ENCODE results near the gene TPSAB1.
"Not testable (repeated sequence)": the region's sequence is repeated elsewhere in the genome, so short reads cannot be mapped to it uniquely, and the experiment has no call there.

Gene TPSAB1

DNA sequence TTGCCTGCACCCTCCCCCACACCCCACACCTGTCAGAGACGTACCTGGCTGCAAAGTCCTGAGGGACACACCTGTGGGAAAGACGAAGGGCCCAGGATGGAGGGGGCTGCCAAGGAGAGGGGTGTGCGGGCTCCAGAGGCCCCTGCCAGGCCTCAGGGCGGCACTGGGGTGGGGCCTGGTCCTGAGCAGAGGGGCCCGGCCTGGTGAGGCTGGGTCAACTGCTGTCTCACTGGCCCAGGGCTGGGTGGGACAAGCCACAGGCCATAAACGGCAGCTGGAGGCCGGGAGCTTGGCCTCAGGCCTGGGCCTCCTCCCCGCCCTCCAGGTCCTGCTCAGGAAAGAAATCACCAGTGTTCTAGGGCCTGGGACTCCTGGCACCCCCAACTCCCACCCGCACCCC lies 15.9 kb upstream of the TPSAB1 start:
- no peak for DNase-seq (ENCODE audit: low spot score)

DNA sequence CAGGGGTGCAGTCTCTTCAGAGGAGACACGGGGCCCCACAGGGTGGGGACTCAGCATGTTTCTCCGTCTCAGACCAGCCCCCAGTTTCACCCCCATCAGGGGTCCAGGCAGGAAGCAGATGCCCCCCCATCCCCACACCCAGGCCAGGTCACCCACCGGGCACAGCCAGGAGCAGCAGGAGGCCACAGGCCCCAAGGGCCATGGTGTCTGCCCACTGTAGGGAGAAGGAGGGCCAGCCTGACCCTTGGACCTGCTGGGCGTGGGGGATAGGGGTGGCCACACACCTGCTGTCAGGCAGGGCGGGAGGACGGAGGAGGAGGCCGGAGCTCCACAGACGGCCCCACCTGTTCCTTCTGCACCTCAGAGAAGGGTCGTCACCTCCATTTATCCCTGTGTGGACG lies 15.5 kb upstream of the TPSAB1 start, which contains the start of gene TPSG1:
Gene TPSG1 (minus strand): TSS at position 218 of the 401 bp plus-strand sequence. CDS start 16 bp downstream, at position 202.
- no peak for DNase-seq (ENCODE audit: low spot score)

DNA sequence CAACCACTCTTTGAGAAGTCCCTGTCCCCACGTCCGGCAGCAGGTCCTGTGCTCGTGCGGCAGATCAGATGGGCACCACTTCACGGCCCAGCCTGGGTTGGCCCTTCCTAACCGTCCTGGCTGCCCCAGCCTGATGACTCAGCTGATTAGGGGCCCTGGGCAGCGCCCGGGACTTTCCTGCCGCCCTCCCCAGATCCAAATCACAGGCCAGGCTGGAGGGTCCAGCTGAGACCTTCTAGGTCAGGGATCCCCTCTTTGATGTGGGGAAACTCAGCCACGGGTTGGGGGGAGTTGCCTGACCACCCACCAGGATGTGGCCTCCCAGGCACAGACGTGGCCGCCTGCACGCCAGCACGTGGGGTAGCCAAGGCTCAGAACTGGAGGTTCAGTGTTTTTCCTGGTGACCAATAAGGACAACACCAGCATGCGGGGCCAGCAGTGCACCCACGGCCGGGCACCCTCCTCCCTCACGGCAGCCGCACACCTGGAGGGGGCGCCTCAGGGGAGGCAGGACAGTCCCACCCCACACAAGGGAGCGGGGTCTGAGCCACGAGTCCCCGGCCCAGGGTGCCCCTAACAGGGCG lies 14.7 kb upstream of the TPSAB1 start:
- not testable (repeated sequence) for DNase-seq (ENCODE audit: low spot score)

DNA sequence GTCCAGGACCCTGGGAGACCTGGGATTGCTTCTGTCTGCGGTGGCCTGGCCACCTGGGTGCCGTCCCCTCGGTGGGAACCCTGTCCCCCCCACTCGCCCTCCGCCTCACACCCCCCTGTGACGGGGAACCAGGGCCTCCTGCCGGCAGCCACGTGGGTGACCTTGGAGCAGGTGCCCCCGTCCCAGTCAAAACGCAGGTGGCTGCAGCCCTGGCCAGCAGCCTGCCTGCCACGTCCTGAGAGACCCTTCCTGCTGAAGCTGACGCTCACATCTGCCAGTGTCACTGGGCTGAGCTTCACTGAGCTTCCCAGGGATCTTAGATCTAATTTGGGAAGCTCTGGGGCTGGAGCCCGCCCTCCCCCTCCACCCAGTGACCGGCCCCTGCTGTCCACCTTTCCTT lies 13.8 kb upstream of the TPSAB1 start:
- DNase-seq (ENCODE audit: low spot score): not testable (repeated sequence)

DNA sequence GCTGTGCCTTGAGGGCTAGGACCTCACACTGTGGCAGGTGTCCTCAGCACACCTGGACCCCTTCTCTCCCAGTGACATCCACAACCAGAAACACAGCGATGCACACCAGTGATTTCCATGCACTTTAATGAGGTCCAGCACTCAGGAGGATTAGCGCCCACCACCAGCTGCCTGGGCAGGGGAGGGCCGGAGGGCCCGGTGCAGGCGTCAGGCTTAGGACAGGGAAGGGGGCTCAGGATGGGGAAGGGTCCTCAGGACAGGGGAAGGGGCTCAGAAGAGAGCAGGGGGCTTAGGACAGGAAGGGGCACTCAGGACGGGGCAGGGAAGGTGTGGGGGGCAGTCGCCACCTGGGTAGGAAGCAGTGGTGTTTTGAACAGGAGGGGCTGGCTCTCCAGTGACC lies 12.3 kb upstream of the TPSAB1 start:
- DNase-seq (ENCODE audit: low spot score): not testable (repeated sequence)

DNA sequence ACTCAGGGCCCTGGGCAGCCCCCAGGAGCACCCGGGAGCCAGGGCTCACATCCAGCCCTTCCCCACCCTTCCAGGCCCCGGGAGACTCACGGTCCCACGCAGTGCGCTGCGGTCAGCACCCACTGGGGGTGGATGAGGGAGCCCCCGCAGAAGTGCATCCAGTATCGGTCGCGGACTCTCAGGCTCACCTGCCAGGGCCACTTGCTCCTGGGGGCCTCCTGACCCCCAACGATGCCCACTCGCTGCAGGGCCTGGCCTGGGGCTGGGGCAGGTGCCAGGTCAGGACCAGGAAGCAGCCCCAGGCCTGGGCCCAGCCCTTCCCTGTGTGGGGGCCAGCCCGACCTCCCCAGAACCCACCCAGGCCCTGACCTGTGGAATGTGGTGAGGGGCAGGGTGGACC lies 11.0 kb upstream of the TPSAB1 start:
- DNase-seq (ENCODE audit: low spot score): not testable (repeated sequence)

DNA sequence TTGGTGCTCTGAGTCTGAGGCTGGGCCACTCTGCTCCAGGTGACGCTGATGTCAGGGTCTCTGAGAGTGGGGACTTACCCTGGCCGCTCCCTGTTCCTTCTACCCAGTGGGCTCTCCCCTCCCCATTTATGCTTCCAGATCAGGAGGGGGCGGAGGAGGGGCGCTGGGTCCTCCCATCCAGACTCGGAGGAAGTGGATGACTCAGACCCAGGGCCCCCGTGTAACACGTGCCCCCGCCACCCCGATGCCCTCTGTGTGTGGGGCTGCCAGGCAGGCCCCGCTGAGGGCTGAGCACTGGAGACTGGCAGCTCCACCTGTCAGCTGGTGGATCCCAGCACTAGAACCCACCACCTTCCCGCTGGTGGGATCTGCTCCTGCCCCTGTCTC lies 10.4 kb upstream of the TPSAB1 start, which contains the start of gene TPSB2:
Gene TPSB2 (minus strand): TSS at position 101 of the 387 bp plus-strand sequence. CDS start 233 bp downstream, outside the sequence.
- DNase-seq (ENCODE audit: low spot score): not testable (repeated sequence)

DNA sequence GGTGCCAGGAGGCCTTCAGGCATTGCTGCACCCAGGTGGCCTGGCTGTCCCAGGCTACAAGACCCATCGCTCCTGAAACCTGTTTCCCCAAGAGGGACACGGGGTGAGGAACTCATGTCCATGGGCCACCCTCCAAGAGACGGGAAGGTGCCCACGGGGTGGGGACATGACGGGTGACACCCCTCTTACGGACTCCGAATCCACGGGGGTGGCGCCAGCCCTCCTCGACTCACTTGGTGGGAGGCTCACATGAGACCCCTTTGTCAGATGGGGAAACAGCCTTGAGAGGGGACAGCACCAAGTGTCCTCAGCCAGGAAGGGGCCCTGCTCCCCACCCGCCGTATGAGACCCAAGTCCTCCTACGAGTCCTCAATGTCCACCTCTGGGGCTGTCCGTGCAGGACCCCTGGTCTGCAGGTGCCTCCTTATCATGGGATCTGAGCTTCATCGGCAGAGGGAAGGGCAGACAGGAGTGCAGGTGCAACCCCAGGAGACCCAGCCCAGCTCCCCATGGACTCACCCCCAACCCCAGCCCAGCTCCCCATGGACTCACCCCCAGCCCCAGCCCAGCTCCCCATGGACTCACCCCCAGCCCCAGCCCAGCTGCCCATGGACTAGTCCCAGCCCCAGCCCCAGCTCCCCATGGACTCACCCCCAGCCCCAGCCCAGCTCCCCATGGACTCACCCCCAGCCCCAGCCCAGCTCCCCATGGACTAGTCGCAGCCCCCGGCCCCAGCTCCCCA lies 9.9 kb upstream of the TPSAB1 start:
- not testable (repeated sequence) for DNase-seq (ENCODE audit: low spot score)

DNA sequence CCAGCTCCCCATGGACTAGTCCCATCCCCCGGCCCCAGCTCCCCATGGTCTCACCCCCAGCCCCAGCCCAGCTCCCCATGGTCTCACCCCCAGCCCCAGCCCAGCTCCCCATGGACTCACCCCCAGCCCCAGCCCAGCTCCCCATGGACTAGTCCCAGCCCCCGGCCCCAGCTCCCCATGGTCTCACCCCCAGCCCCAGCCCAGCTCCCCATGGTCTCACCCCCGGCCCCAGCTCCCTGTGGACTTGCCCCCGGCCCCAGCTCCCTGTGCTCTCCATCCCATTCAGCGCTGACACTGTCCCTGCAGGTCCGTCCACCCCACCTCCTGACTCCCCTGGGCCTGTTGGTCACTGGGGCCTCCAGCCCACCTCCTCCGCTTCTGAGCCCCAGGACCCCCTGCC lies 9.2 kb upstream of the TPSAB1 start:
- not testable (repeated sequence) for DNase-seq (ENCODE audit: low spot score)

DNA sequence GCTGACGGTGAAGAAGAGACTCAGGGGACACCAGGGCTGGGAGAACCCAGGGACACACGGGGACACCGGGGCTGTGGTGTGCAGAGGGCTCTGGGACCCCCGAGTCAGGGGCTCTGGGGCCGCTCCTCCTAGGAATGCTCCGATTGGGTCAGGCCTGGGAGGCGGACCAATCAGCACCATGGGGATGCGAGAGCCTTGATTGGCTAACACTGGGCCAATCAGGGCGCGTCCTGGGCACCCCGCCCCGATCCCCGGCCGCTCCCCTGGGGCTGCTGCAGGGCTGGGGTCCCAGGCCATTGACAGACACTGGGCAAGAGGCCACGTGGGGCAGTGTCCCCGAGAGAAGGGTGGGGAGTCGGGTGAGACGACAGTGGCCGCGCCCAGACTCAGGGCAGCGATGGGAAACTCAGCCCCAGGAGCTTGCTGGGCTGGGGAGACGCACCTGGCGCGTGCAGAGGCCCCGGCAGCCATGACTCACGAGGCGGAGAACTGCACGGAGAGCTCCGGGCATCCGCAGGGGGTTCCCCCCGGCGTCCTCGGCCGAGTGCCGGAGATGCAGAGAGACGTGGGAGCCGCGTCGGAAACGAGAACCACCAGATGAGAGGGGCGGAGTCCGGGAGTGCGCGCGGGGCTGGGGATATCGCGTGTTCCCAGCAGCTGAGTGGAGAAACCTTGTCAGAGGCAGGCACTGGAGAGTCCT lies 8.3 kb upstream of the TPSAB1 start:
- DNase-seq (ENCODE audit: low spot score): not testable (repeated sequence)

DNA sequence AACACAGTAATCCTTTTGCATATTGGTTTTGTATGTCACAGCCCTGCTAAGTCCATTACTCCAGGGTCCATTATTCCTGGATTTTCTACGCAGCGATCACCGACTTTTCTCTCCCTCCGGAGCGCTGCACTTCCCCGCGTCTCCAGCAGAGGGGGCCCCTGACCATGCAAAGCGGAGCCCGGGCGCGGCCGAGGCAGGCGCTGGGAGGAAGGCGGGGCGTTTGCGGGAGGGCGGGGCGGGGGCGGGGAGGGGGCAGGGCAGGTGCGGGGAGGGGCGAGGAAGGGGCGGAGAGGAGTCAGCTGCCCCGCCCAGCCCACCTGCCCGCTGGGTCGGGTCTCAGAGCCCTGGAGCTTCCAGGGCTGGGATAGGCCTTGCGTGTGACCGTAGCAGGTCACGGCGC lies 3.8 kb upstream of the TPSAB1 start:
- not testable (repeated sequence) for DNase-seq (ENCODE audit: low spot score)

DNA sequence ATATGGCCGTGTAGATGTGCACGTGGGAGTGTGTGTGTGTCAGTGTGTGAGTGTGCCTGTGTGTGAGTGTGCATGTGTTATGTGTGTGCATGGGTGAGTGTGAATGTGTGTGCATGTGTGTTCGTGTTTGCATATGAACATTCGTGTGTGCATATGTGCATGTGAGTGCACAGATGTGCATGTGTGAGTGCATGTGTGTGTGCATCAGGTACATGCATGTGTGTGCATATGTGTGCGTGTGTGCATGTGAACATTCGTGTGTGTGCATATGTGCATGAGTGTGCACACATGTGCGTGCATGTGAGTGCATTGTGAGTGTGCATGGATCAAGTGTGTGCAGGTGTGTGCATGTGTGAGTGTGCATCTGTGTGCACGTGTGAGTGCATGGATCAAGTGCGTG lies 2.5 kb upstream of the TPSAB1 start:
- no peak for DNase-seq (ENCODE audit: low spot score)

DNA sequence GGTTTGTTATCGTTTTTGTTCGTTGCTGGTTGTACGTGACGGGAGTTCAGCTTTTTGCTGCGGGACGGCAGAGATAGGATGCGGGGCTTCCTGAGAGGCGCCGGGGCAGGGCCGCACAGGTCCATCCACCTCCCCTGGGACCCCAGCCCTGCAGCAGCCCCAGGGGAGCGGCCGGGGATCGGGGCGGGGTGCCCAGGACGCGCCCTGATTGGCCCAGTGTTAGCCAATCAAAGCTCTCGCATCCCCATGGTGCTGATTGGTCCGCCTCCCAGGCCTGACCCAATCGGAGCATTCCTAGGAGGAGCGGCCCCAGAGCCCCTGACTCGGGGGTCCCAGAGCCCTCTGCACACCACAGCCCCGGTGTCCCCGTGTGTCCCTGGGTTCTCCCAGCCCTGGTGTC lies 1.6 kb upstream of the TPSAB1 start:
- DNase-seq (ENCODE audit: low spot score): not testable (repeated sequence)

DNA sequence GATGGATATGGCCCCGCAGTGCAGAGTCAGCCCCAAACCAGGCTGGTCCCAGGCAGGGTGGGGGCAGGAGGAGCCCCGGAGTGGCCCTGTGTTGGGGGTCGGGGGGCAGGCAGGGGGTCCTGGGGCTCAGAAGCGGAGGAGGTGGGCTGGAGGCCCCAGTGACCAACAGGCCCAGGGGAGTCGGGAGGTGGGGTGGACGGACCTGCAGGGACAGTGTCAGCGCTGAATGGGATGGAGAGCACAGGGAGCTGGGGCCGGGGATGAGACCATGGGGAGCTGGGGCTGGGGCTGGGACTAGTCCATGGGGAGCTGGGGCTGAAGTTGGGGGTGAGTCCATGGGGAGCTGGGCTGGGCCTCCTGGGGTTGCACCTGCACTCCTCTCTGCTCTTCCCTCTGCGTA lies 930 bp upstream of the TPSAB1 start:
- not testable (repeated sequence) for DNase-seq (ENCODE audit: low spot score)

DNA sequence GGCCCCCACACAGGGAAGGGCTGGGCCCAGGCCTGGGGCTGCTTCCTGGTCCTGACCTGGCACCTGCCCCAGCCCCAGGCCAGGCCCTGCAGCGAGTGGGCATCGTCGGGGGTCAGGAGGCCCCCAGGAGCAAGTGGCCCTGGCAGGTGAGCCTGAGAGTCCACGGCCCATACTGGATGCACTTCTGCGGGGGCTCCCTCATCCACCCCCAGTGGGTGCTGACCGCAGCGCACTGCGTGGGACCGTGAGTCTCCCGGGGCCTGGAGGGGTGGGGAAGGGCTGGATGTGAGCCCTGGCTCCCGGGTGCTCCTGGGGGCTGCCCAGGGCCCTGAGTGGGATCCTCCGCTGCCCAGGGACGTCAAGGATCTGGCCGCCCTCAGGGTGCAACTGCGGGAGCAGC lies 576 bp downstream of the TPSAB1 start:
- DNase-seq (ENCODE audit: low spot score): not testable (repeated sequence)

DNA sequence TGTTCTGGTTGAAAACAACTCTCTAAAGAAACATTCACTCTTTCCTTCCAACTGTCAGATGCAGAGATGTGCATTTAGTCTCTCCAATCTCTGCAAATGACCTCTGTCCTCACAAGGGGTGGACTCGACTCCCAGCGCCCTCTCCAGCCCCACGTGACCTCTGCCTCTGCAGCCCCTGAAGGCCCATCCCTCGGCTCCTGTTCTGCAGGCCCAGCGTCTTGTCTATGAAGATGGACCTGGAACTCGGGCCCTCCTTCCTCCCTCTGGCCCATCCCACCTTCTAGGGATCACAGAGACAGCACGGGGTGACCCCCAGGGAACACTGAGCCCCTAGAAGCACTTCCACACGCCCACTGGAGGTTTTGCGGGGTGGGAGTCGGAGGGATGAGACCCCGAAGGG lies 2.9 kb downstream of the TPSAB1 start:
- DNase-seq (ENCODE audit: low spot score): not testable (repeated sequence)

DNA sequence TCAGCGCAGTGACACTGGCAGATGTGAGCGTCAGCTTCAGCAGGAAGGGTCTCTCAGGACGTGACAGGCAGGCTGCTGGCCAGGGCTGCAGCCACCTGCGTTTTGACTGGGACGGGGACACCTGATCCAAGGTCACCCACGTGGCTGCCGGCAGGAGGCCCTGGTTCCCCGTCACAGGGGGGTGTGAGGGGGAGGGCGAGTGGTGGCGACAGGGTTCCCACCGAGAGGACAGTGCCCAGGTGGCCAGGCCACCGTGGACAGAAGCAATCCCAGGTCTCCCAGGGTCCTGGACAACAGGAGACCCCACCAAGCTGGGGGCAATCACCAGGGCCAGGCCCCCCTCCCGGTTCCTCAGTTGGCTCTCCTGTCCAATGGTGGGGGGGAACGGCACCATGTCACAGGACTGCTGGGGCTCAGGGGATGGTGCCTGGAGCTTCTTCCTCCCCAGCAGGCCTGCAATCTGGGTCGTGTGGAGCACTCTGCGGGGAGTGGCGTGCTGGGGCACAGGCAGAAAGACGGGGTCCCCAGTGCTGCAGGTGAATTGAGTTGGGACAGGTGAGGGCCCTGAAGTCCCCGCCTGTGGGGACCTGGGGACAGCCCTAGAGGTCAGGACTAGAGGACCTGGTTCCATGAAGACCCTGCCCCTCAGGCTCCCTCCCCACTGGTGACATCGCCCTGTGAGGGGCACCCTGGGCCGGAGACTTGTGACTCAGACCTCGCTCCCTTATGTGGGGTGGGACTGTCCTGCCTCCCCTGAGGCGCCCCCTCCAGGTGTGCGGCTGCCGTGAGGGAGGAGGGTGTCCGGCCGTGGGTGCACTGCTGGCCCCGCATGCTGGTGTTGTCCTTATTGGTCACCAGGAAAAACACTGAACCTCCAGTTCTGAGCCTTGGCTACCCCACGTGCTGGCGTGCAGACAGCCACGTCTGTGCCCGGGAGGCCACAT lies 3.7 kb downstream of the TPSAB1 start:
- not testable (repeated sequence) for DNase-seq (ENCODE audit: low spot score)

DNA sequence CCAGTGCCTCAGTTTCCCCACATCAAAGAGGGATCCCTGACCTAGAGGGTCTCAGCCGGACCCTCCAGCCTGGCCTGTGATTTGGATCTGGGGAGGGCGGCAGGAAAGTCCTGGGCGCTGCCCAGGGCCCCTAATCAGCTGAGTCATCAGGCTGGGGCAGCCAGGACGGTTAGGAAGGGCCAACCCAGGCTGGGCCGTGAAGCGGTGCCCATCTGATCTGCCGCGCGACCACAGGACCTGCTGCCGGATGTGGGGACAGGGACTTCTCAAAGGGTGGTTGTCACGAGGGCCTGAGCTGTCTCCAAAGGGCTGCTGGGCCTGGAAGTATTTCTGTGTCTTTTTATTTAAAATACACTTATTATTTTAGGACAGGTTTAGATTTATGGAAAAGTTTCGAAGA lies 4.4 kb downstream of the TPSAB1 start:
- no peak for DNase-seq (ENCODE audit: low spot score)

DNA sequence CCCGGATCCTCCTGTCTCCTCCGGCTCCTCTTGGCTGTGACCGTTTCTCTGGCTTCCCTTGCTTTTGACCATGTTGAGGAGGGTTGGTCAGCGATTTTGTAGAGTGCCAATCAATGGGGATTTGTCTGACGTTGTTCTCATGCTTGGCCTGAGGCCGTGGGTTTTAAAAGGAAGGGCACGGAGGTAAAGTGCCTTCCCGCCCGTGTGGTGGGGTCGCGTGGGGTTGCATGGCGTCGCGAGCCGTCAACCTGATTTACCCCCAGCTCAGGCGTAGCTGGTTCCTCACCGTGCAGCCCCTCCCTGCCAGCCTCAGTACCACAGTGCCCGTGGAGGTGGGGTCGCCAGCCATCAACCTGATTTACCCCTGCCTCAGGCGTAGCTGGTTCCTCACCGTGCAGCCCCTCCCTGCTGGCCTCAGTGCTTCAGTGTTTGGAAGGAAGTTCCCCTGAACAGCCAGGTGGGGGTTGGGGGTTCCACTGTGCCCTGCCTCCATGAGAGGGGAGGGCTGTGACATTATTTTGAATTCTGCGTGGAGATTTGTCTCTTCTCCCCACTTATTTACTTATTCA lies 5.0 kb downstream of the TPSAB1 start:
- no peak for DNase-seq (ENCODE audit: low spot score)

DNA sequence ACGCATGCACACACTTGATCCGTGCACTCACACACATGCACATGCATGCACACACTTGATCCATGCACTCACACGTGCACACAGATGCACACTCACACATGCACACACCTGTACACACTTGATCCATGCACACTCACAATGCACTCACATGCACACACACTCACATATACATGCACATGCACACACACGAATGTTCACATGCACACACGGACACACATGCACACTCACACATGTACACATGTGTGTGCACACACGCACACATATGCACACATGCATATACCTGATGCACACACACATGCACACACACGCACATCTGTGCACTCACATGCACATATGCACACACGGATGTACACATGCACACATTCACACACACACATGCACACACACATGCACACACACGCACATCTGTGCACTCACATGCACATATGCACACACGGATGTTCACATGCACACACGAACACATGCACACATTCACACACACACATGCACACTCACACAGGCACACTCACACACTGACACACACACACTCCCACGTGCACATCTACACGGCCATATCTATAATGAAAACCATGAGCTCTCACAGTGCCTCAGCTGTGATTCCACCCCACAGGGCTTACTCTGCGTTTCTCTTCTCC lies 7.5 kb downstream of the TPSAB1 start:
- DNase-seq (ENCODE audit: low spot score): not testable (repeated sequence)

Measured in RKO (cell line).